ENCODE results near the gene CTIF.

Gene CTIF

GRCh38 chr18:48573632-48574283, 34.9 kb downstream of the CTIF start:
- Histone ChIP-seq H3K27ac (no peak overlapping the region), H3K9ac (no peak overlapping the region)

GRCh38 chr18:48574667-48575300, 36.0 kb downstream of the CTIF start:
- Histone ChIP-seq H3K4me2 (ENCODE audit: low read length) (no peak overlapping the region), H3K79me2 (peaks cover 28% of the 10 kb centered on the region), H3K27me3 (ENCODE audit: control insufficient read depth, insufficient read depth, low read length) (no peaks in the 10 kb centered on the region), H3K9ac (no peak overlapping the region), H3K4me1 (no peaks in the 10 kb centered on the region), H3K4me3 (ENCODE audit: low read depth, low read length) (no peak overlapping the region), H3K36me3 (ENCODE audit: control insufficient read depth, insufficient read depth, low read length) (no peaks in the 10 kb centered on the region), H3K27ac (no peak overlapping the region), H2AFZ (no peak overlapping the region), H3K9me3 (ENCODE audit: control insufficient read depth, low read length) (no peaks in the 10 kb centered on the region)
- TF ChIP-seq CTCF (IDR thresholded peaks at IDR 0.05), result no peak

More at GRCh38 chr18:48573632-48574283, 34.9 kb downstream of the CTIF start:
- no peak for TF ChIP-seq CTCF (IDR thresholded peaks at IDR 0.05)
- Histone ChIP-seq H3K4me3 (ENCODE audit: low read depth, low read length) (no peak overlapping the region), H3K79me2 (peaks cover 35% of the 10 kb centered on the region), H3K36me3 (ENCODE audit: control insufficient read depth, insufficient read depth, low read length) (no peaks in the 10 kb centered on the region), H3K4me1 (no peaks in the 10 kb centered on the region), H3K27me3 (ENCODE audit: control insufficient read depth, insufficient read depth, low read length) (no peaks in the 10 kb centered on the region), H3K4me2 (ENCODE audit: low read length) (no peak overlapping the region), H2AFZ (no peak overlapping the region), H3K9me3 (ENCODE audit: control insufficient read depth, low read length) (no peaks in the 10 kb centered on the region)

GRCh38 chr18:48575301-48575657, 36.4 kb downstream of the CTIF start:
- no peaks in the 10 kb centered on the region for H3K36me3 ChIP-seq (ENCODE audit: control insufficient read depth, insufficient read depth, low read length)
- H3K9ac ChIP-seq, result no peak overlapping the region
- TF ChIP-seq CTCF (IDR thresholded peaks at IDR 0.05), result no peak
- no peak overlapping the region for H3K4me3 ChIP-seq (ENCODE audit: low read depth, low read length)
- H3K27ac ChIP-seq, result no peak overlapping the region
- H3K4me1 ChIP-seq, result no peaks in the 10 kb centered on the region
- H3K9me3 ChIP-seq (ENCODE audit: control insufficient read depth, low read length), result no peaks in the 10 kb centered on the region
- no peaks in the 10 kb centered on the region for H3K27me3 ChIP-seq (ENCODE audit: control insufficient read depth, insufficient read depth, low read length)
- H3K79me2 ChIP-seq, result peaks cover 25% of the 10 kb centered on the region
- H2AFZ ChIP-seq, result no peak overlapping the region
- no peak overlapping the region for H3K4me2 ChIP-seq (ENCODE audit: low read length)

- no peak overlapping the region for H3K4me3 ChIP-seq (ENCODE audit: low read depth, low read length)
- no peak for TF ChIP-seq CTCF (IDR thresholded peaks at IDR 0.05)
- H3K9me3 ChIP-seq (ENCODE audit: control insufficient read depth, low read length), result no peaks in the 10 kb centered on the region
- no peak overlapping the region for H2AFZ ChIP-seq
- peaks cover 23% of the 10 kb centered on the region for H3K79me2 ChIP-seq
- H3K4me1 ChIP-seq, result no peaks in the 10 kb centered on the region
- no peak overlapping the region for H3K9ac ChIP-seq
- no peak overlapping the region for H3K4me2 ChIP-seq (ENCODE audit: low read length)
- no peaks in the 10 kb centered on the region for H3K27me3 ChIP-seq (ENCODE audit: control insufficient read depth, insufficient read depth, low read length)
- no peaks in the 10 kb centered on the region for H3K36me3 ChIP-seq (ENCODE audit: control insufficient read depth, insufficient read depth, low read length)
- H3K27ac ChIP-seq, result no peak overlapping the region
These were observed 37.0 kb downstream of the CTIF start for GRCh38 chr18:48575658-48576456.
